Lung (tissue), 16 donors: ENCODE results near the gene ADAMTS18. TPM values are rescaled to one million over a fixed set of nuclear protein-coding genes. Genes with fewer than 3 reads are reported as not detected.

Experiments used
- ATAC-seq: fragments of 200-7000 bp; cut with Tn5 transposase; one replicate; pipeline ENCODE4 v1.9.1; 2020; ENCODE audit warnings: moderate number of reproducible peaks; ENCODE audit not compliant: insufficient read depth, low FRiP score
- DNase-seq, 3 donors: peaks; one replicate each; pipeline ENCODE4 v3.0.0-alpha.2; 2013 to 2017
- H3K27ac ChIP-seq, 2 donors: one replicate each; pipeline ENCODE4 v1.5.1; 2013; ENCODE audit warnings: mild to moderate bottlenecking in 2 of 2, moderate library complexity in 2 of 2, control low read depth in 1 of 2, inconsistent platforms in 1 of 2, low read depth in 1 of 2, low read length in 1 of 2
- H3K27me3 ChIP-seq, 3 donors: one replicate each; pipeline ENCODE4 v1.5.1; 2013; ENCODE audit warnings: low read length in 2 of 3; ENCODE audit not compliant: control insufficient read depth in 3 of 3, insufficient read depth in 3 of 3
- H3K36me3 ChIP-seq, 4 donors: one replicate each; pipeline ENCODE4 v1.5.1; 2013; ENCODE audit warnings: low read length in 4 of 4, mild to moderate bottlenecking in 1 of 4, moderate library complexity in 1 of 4; ENCODE audit not compliant: control insufficient read depth in 4 of 4, insufficient read depth in 4 of 4
- H3K4me1 ChIP-seq, 5 donors: one replicate each; pipeline ENCODE4 v1.5.1; 2013; ENCODE audit warnings: low read length in 5 of 5, mild to moderate bottlenecking in 2 of 5, moderate library complexity in 1 of 5; ENCODE audit not compliant: control insufficient read depth in 5 of 5, insufficient read depth in 5 of 5
- H3K4me3 ChIP-seq: one replicate; pipeline ENCODE4 v1.5.1; 2013; ENCODE audit warnings: mild to moderate bottlenecking, control low read depth, moderate library complexity
- H3K9ac ChIP-seq, 2 donors: one replicate each; pipeline ENCODE4 v1.5.1; 2013; ENCODE audit warnings: low read length in 2 of 2, control low read depth in 1 of 2; ENCODE audit not compliant: insufficient read depth in 1 of 2
- H3K9me3 ChIP-seq, 4 donors: one replicate each; pipeline ENCODE4 v1.5.1; 2013; ENCODE audit warnings: low read length in 3 of 4, mild to moderate bottlenecking in 1 of 4, moderate library complexity in 1 of 4; ENCODE audit not compliant: control insufficient read depth in 4 of 4, insufficient read depth in 3 of 4
- WGBS, 2 donors: extraction: QIAGEN DNeasy Blood & Tissue Kit; methylation state at CpG; one replicate each; pipeline ENCODE4 v1.1.7; 2013; 5-methylcytosine and 5-hydroxymethylcytosine counted together
- long read RNA-seq, 5 donors: transcript quantifications; one replicate each; lab custom pipeline, GENCODE V29; 2026
- polyA plus RNA-seq, 2 donors: library from polyadenylated mRNA; stranded (reverse); fragments of 200-250 nt; gene quantifications; one replicate each; pipeline ENCODE4 v1.2.1, GENCODE V29; 2013
- total RNA-seq, 2 donors: library from RNA; depleted of rRNA in 1 of 2; stranded (reverse); fragments of >200 nt in 1 of 2; gene quantifications; one replicate each; pipeline ENCODE4 v1.2.1, GENCODE V29; 2014 to 2021
- TF ChIP-seq, protein P1 (sequence below): IDR thresholded peaks from 2 replicates; pipeline ENCODE4 v1.5.1; 2012; ENCODE audit warnings: mild to moderate bottlenecking; ENCODE audit errors: control extremely low read depth, extremely low read depth
- donor health status: control.
- donor health status: control.
- donor health status: Bipolar disorder and iron deficiency.
- donor health status: healthy.
- donor health status: DM: yes; HTN: yes; CAD: no.

The ADAMTS18 gene, protein sequence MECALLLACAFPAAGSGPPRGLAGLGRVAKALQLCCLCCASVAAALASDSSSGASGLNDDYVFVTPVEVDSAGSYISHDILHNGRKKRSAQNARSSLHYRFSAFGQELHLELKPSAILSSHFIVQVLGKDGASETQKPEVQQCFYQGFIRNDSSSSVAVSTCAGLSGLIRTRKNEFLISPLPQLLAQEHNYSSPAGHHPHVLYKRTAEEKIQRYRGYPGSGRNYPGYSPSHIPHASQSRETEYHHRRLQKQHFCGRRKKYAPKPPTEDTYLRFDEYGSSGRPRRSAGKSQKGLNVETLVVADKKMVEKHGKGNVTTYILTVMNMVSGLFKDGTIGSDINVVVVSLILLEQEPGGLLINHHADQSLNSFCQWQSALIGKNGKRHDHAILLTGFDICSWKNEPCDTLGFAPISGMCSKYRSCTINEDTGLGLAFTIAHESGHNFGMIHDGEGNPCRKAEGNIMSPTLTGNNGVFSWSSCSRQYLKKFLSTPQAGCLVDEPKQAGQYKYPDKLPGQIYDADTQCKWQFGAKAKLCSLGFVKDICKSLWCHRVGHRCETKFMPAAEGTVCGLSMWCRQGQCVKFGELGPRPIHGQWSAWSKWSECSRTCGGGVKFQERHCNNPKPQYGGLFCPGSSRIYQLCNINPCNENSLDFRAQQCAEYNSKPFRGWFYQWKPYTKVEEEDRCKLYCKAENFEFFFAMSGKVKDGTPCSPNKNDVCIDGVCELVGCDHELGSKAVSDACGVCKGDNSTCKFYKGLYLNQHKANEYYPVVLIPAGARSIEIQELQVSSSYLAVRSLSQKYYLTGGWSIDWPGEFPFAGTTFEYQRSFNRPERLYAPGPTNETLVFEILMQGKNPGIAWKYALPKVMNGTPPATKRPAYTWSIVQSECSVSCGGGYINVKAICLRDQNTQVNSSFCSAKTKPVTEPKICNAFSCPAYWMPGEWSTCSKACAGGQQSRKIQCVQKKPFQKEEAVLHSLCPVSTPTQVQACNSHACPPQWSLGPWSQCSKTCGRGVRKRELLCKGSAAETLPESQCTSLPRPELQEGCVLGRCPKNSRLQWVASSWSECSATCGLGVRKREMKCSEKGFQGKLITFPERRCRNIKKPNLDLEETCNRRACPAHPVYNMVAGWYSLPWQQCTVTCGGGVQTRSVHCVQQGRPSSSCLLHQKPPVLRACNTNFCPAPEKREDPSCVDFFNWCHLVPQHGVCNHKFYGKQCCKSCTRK (N-terminal part only)
- total RNA-seq = under 1 TPM in 1 of 2 donors, not detected in 1; 0.82 TPM
- under 1 TPM in 1 of 2 donors, not detected in 1; 0.02 TPM for polyA plus RNA-seq
- long read RNA-seq, donor 1 = 0 reads
- long read RNA-seq, donor 2 = 0 reads
- long read RNA-seq, donor 3 = 0 reads
- long read RNA-seq, donor 4 = 0 reads
- long read RNA-seq, donor 5 = 0 reads

DNA sequence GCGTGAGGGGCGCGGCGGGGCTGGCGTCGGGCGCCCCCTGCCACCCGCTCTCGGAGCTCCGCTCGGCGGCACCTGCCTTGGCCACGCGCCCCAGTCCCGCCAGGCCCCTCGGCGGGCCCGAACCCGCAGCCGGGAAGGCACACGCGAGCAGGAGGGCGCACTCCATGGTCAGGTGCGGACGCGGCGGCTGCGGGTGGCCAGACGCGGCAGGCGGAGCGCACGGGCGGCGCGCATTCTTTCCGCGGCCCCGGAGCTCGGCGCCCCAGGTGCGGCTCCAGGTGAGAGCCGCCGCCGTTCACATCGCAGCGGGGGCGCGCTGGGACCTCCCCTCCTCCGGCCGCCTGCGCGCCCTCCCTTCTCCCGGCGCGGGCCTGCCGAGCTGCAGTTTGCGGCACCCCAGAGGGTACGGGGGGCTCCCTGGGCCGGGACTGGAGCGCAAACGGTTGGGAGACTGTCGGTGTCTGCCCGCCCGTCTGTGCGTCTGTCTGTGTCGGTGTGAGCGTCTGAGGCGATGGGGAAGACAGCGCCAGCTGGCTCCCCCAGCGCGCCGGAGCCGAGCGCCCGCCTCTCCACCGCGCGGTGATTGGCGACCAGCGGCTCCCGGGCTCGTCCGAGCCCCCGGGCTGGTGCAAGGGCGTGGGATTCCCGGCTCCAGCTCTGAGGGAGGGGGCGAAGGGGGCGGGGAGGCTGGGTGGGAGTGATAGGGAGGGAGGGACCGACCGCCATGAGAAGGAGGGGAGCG, at the start of gene ADAMTS18:
Gene ADAMTS18 (minus strand): TSS at position 505 of the 742 bp plus-strand sequence. CDS start 339 bp downstream, at position 166.
- DNase-seq (peak in 2 of 3 donors; percentile 30 to 31), ATAC-seq (no peak)
- TF ChIP-seq, protein P1, sequence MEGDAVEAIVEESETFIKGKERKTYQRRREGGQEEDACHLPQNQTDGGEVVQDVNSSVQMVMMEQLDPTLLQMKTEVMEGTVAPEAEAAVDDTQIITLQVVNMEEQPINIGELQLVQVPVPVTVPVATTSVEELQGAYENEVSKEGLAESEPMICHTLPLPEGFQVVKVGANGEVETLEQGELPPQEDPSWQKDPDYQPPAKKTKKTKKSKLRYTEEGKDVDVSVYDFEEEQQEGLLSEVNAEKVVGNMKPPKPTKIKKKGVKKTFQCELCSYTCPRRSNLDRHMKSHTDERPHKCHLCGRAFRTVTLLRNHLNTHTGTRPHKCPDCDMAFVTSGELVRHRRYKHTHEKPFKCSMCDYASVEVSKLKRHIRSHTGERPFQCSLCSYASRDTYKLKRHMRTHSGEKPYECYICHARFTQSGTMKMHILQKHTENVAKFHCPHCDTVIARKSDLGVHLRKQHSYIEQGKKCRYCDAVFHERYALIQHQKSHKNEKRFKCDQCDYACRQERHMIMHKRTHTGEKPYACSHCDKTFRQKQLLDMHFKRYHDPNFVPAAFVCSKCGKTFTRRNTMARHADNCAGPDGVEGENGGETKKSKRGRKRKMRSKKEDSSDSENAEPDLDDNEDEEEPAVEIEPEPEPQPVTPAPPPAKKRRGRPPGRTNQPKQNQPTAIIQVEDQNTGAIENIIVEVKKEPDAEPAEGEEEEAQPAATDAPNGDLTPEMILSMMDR = no peak
- peaks cover 20 to 61% (median 48%) of the 10 kb centered on the region in 3 donors for H3K27me3 ChIP-seq
- H3K4me1 ChIP-seq = peaks cover 0 to 3% (median 0%) of the 10 kb centered on the region in 5 donors
- peaks cover 0 to 5% (median 0%) of the 10 kb centered on the region in 4 donors for H3K9me3 ChIP-seq
- 1% methylated on average over 62 to 92 of the region's 92 CpGs for WGBS, 2 donors
- no peak within 1 kb of the TSS for H3K9ac ChIP-seq
- H3K36me3 ChIP-seq = no peaks in the 10 kb centered on the region
- H3K4me3 ChIP-seq = no peak within 1 kb of the TSS
- H3K27ac ChIP-seq = no peak within 1 kb of the TSS

DNA sequence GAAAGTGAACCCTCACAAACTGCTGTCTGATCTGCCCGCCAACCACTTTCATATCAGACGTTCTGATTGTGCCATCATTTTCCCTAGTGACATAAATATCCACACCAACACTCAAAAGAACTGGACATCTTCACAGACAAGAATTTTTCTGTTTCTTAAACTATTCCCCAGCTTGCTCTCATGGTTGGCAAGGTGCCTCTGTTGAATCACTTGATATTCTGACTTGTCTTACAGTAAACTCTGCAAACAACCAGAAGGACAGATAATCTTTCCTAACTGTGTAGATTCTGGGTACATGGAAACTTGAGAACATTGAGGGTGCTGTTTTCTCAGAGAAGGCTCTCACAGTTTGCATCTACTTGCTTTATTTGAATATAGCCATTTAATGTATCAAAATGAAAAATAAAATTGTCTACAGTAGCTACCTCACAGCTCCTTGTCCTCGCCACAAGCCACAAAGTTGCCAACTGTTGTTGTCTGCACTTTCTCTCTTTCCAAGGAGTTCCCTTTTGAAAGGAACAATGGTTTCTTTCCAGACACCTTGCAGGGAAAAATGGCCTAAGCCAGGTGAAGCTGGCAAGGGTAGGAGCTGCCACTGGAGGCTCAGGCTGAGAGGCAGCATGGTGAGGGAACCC, 46.0 kb upstream of the ADAMTS18 start:
- Histone ChIP-seq H3K4me1 (no peaks in the 10 kb centered on the region), H3K36me3 (no peaks in the 10 kb centered on the region), H3K4me3 (no peak overlapping the region), H3K9ac (no peak overlapping the region), H3K9me3 (no peaks in the 10 kb centered on the region), H3K27me3 (no peaks in the 10 kb centered on the region), H3K27ac (no peak overlapping the region)
- TF ChIP-seq, protein P1 = no peak
- 77 to 83% methylated on average over 3 of the region's 3 CpGs for WGBS, 2 donors
- ATAC-seq (no peak), DNase-seq (no peak)

DNA sequence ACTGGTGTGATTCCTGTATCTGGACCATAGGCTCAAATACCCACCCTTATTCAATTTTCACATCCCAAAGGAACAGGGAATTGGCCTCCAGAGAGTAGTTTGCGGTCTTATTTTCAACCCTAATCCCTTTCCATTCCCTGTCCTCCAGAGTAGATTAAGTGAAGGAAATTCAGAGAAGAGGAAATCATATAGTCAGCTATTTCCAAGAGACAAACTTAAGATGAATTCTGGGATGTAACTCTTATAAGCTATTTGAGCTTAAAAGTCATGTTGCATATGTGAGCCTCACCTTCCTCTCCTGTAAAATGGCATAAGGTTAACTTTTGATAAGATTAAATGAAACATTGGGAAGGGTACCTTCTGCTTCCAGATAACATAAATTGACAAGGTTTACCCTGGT, 37.4 kb upstream of the ADAMTS18 start:
- no peaks in the 10 kb centered on the region for H3K9me3 ChIP-seq

More for the DNA sequence above, 37.4 kb upstream of the ADAMTS18 start:
- ATAC-seq = no peak
- H3K27me3 ChIP-seq = peaks cover 0 to 3% (median 0%) of the 10 kb centered on the region in 3 donors
- no peak for DNase-seq
- 92 to 94% methylated on average over 1 of the region's 1 CpG for WGBS, 2 donors
- no peaks in the 10 kb centered on the region for H3K36me3 ChIP-seq
- no peaks in the 10 kb centered on the region for H3K4me1 ChIP-seq
- H3K9ac ChIP-seq = no peak overlapping the region
- TF ChIP-seq, protein P1 = no peak
- no peak overlapping the region for H3K4me3 ChIP-seq
- no peak overlapping the region for H3K27ac ChIP-seq
